ENCODE results near the gene ASS1. TPM values are rescaled to one million over a fixed set of nuclear protein-coding genes. Genes with fewer than 3 reads are reported as not detected.

Gene ASS1
- total RNA-seq, 4 donors from 2014 or later: 123 to 235 (median 166) TPM

- 91 to 95% methylated on average over 18 to 19 of the region's 19 CpGs for WGBS, 2 donors
- H3K4me1 ChIP-seq: no peaks in the 10 kb centered on the region
- DNase-seq: no peak
- H3K9me3 ChIP-seq: no peaks in the 10 kb centered on the region
- H3K27ac ChIP-seq: no peak overlapping the region
- intact Hi-C loops (cut with DNase I): no loop called here
- no peak overlapping the region for H3K4me3 ChIP-seq (replicated peaks in 1 of 3)
- H3K27me3 ChIP-seq: no peaks in the 10 kb centered on the region
- no peak for TF ChIP-seq POLR2A (IDR thresholded peaks at IDR 0.05)
- TF ChIP-seq CTCF (IDR thresholded peaks at IDR 0.05): no peak
- H3K36me3 ChIP-seq: peaks cover 4 to 8% of the 10 kb centered on the region in 2 donors
Measured at GRCh38 chr9:130479587-130479986, 34.8 kb downstream of the ASS1 start.

- Histone ChIP-seq H3K9me3 (no peaks in the 10 kb centered on the region), H3K27me3 (no peaks in the 10 kb centered on the region), H3K27ac (no peak overlapping the region), H3K4me3 (replicated peaks in 1 of 3) (no peak overlapping the region), H3K36me3 (peaks cover 4 to 8% of the 10 kb centered on the region in 2 donors), H3K4me1 (no peaks in the 10 kb centered on the region)
- TF ChIP-seq POLR2A (IDR thresholded peaks at IDR 0.05) (no peak), CTCF (IDR thresholded peaks at IDR 0.05) (no peak)
- intact Hi-C loops (cut with DNase I): no loop called here
- no peak for DNase-seq
- 84 to 96% methylated on average over 4 to 7 of the region's 16 CpGs for WGBS, 2 donors
Measured at GRCh38 chr9:130480673-130481072, 35.9 kb downstream of the ASS1 start.

GRCh38 chr9:130482463-130482862, 37.7 kb downstream of the ASS1 start:
- WGBS, 2 donors: 80 to 81% methylated on average over 5 of the region's 5 CpGs
- TF ChIP-seq POLR2A (IDR thresholded peaks at IDR 0.05) (no peak), CTCF (IDR thresholded peaks at IDR 0.05) (no peak)
- DNase-seq: no peak
- Histone ChIP-seq H3K27me3 (no peaks in the 10 kb centered on the region), H3K4me1 (no peaks in the 10 kb centered on the region), H3K27ac (no peak overlapping the region), H3K36me3 (peaks cover 4 to 8% of the 10 kb centered on the region in 2 donors), H3K9me3 (no peaks in the 10 kb centered on the region), H3K4me3 (replicated peaks in 1 of 3) (no peak overlapping the region)
- intact Hi-C loops (cut with DNase I): no loop called here

GRCh38 chr9:130483371-130483971, 38.7 kb downstream of the ASS1 start:
- Histone ChIP-seq H3K4me1 (no peaks in the 10 kb centered on the region), H3K4me3 (replicated peaks in 1 of 3) (no peak overlapping the region), H3K9me3 (no peaks in the 10 kb centered on the region), H3K36me3 (peaks cover 4 to 8% of the 10 kb centered on the region in 2 donors), H3K27me3 (no peaks in the 10 kb centered on the region), H3K27ac (no peak overlapping the region)
- WGBS, 2 donors: 77% methylated on average over 16 of the region's 16 CpGs
- no peak for TF ChIP-seq CTCF (IDR thresholded peaks at IDR 0.05)
- no peak for TF ChIP-seq POLR2A (IDR thresholded peaks at IDR 0.05)
- intact Hi-C loops (cut with DNase I): no loop called here
- no peak for DNase-seq

- intact Hi-C loops (cut with DNase I): no loop called here
- H3K27me3 ChIP-seq: no peaks in the 10 kb centered on the region
- no peak for TF ChIP-seq POLR2A (IDR thresholded peaks at IDR 0.05)
- TF ChIP-seq CTCF (IDR thresholded peaks at IDR 0.05): no peak
- no peaks in the 10 kb centered on the region for H3K4me1 ChIP-seq
- no peak overlapping the region for H3K4me3 ChIP-seq (replicated peaks in 1 of 3)
- H3K36me3 ChIP-seq: peaks cover 4 to 8% of the 10 kb centered on the region in 2 donors
- H3K27ac ChIP-seq: no peak overlapping the region
- no peak for DNase-seq
- 87% methylated on average over 21 of the region's 21 CpGs for WGBS, 2 donors
- no peaks in the 10 kb centered on the region for H3K9me3 ChIP-seq
Measured at GRCh38 chr9:130484362-130485072, 39.8 kb downstream of the ASS1 start.

All from thyroid gland (tissue), 4 donors.